HUES64 (cell line): ENCODE results near the gene KRTCAP2. TPM values are rescaled to one million over a fixed set of nuclear protein-coding genes. Genes with fewer than 3 reads are reported as not detected.
A peak's percentile ranks its signal among the peaks of the same experiment; 100 is the strongest.
"Not testable (repeated sequence)": the region's sequence is repeated elsewhere in the genome, so short reads cannot be mapped to it uniquely, and the experiment has no call there.

Source experiments
- H3K27ac ChIP-seq: 2 replicates; pipeline ENCODE4 v1.7.0; 2013; ENCODE audit warnings: low read depth, low read length, inconsistent platforms
- H3K27me3 ChIP-seq: 2 replicates; pipeline ENCODE4 v1.6.1; 2013; ENCODE audit warnings: mild to moderate bottlenecking, low read length; ENCODE audit not compliant: insufficient read depth
- H3K36me3 ChIP-seq: 2 replicates; pipeline ENCODE4 v1.6.1; 2013; ENCODE audit warnings: mild to moderate bottlenecking, low read length; ENCODE audit not compliant: insufficient read depth
- H3K4me1 ChIP-seq: 2 replicates; pipeline ENCODE4 v1.6.1; 2013; ENCODE audit warnings: mild to moderate bottlenecking, low read length, moderate library complexity; ENCODE audit not compliant: insufficient read depth
- H3K4me3 ChIP-seq: 2 replicates; pipeline ENCODE4 v1.5.1; 2013; ENCODE audit warnings: mild to moderate bottlenecking, low read length, moderate library complexity
- H3K9ac ChIP-seq: 2 replicates; pipeline ENCODE4 v1.6.1; 2013; ENCODE audit warnings: mild to moderate bottlenecking, low read depth, low read length
- H3K9me3 ChIP-seq: 2 replicates; pipeline ENCODE4 v1.6.1; 2013; ENCODE audit warnings: low read depth, low read length; ENCODE audit not compliant: insufficient read depth
- WGBS: fragments of 150-250, 120-280 bp; methylation state at CpG from one replicate; pipeline ENCODE4 v1.1.7; 2013; ENCODE audit warnings: missing lambda C conversion rate; 5-methylcytosine and 5-hydroxymethylcytosine counted together
- polyA plus RNA-seq, 2 experiments: library from polyadenylated mRNA; stranded (reverse); fragments of 50-300 nt; gene quantifications; one replicate each; pipeline ENCODE4 v1.2.3, GENCODE V29; 2013

The KRTCAP2 gene
- 103 TPM for polyA plus RNA-seq (2013, experiment 1 of 2)
- polyA plus RNA-seq (2013, experiment 2 of 2) = 115 TPM

GRCh38 chr1:155172732-155173477, at the start of gene KRTCAP2:
KRTCAP2 (minus strand) TSS chr1:155173304; CDS start chr1:155173224, 80 bp downstream.
- under 1% methylated on average over 56 of the region's 57 CpGs for WGBS
- Histone ChIP-seq H3K27ac (peak within 1 kb of the TSS; percentile 87), H3K4me1 (peaks cover 5% of the 10 kb centered on the region; the same call in 1 of the 2 replicates), H3K4me3 (peak within 1 kb of the TSS; percentile 81), H3K27me3 (no peaks in the 10 kb centered on the region), H3K9ac (peak within 1 kb of the TSS; percentile 80), H3K9me3 (no peaks in the 10 kb centered on the region), H3K36me3 (peaks cover 30% of the 10 kb centered on the region)

GRCh38 chr1:155220211-155220965, 47.3 kb upstream of the KRTCAP2 start:
- H3K4me3 ChIP-seq, H3K4me1 ChIP-seq, H3K9me3 ChIP-seq, H3K36me3 ChIP-seq, H3K27ac ChIP-seq, H3K9ac ChIP-seq, H3K27me3 ChIP-seq: not testable (repeated sequence)
- WGBS = 91% methylated on average over 10 of the region's 10 CpGs

DNA sequence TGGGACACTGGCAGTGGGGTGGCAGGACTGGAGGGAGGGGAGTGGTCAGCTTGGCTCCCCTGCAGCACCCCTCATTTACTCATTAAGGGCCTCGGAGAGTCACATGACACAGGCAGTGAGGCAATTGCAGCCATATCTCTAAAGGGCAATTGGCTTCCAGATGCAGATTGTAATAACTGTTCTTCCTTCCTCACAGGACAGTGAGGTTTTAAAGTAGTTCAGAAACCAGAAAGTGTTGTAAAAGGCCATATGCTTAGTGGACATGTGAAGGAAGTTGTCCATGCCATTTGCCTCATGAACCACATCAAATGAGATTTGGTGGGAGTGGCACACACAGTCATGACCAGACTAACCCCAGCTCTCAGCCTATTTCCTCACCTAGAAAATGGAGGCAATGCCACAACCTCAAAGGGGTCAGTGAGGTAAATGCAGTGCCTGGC, 46.5 kb upstream of the KRTCAP2 start:
- H3K27ac ChIP-seq = no peak overlapping the region; the same call in 1 of the 2 replicates
- WGBS = 60% methylated on average over 1 of the region's 1 CpG

GRCh38 chr1:155218854-155219591, 45.9 kb upstream of the KRTCAP2 start:
- WGBS = 69% methylated on average over 6 of the region's 7 CpGs
- H3K27ac ChIP-seq = no peak overlapping the region; the same call in 1 of the 2 replicates

More for the DNA sequence above, 46.5 kb upstream of the KRTCAP2 start:
- Histone ChIP-seq H3K9me3 (no peaks in the 10 kb centered on the region), H3K4me1 (0 out of 2 replicates have a peak, but pooled peaks cover 5% of the 10 kb centered on the region), H3K9ac (no peak overlapping the region), H3K4me3 (peak overlapping the region; percentile 32; the same call in 1 of the 2 replicates), H3K27me3 (no peaks in the 10 kb centered on the region), H3K36me3 (peaks cover 10% of the 10 kb centered on the region; the same call in 1 of the 2 replicates)

DNA sequence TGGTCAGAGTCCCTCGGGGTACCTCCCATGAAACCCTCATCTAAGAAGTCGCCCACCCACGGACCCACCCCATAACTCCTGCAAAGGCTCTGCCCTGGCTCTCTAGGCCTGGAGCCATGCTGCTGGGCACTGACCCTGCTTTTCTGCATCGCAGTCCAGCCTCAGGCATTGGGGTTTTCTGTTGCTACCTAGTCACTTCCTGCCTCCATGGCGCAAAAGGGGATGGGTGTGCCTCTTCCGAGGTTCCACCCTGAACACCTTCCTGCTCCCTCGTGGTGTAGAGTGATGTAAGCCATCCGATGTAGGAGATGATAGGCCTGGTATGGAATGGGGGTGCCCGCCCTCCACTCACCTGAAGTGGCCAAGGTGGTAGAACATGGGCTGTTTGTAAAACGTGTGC, 41.6 kb upstream of the KRTCAP2 start:
- H3K4me1 ChIP-seq, H3K9ac ChIP-seq, H3K27me3 ChIP-seq, H3K4me3 ChIP-seq, H3K9me3 ChIP-seq, H3K27ac ChIP-seq: not testable (repeated sequence)
- peaks cover 11% of the 10 kb centered on the region; the same call in 1 of the 2 replicates for H3K36me3 ChIP-seq
- WGBS = 86% methylated on average over 2 of the region's 10 CpGs

More at GRCh38 chr1:155218854-155219591, 45.9 kb upstream of the KRTCAP2 start:
- H3K9me3 ChIP-seq = no peaks in the 10 kb centered on the region
- 0 out of 2 replicates have a peak, but pooled peaks cover 5% of the 10 kb centered on the region for H3K4me1 ChIP-seq
- no peak overlapping the region for H3K9ac ChIP-seq
- H3K4me3 ChIP-seq = peak overlapping the region; percentile 32
- no peaks in the 10 kb centered on the region for H3K27me3 ChIP-seq
- peaks cover 9% of the 10 kb centered on the region; the same call in 1 of the 2 replicates for H3K36me3 ChIP-seq

- peaks cover 11% of the 10 kb centered on the region; the same call in 1 of the 2 replicates for H3K36me3 ChIP-seq
- H3K9ac ChIP-seq, H3K9me3 ChIP-seq, H3K27ac ChIP-seq, H3K4me3 ChIP-seq, H3K27me3 ChIP-seq: not testable (repeated sequence)
- peaks cover 16% of the 10 kb centered on the region; the same call in 1 of the 2 replicates for H3K4me1 ChIP-seq
- 95% methylated on average over 5 of the region's 7 CpGs for WGBS
These were observed 38.9 kb upstream of the KRTCAP2 start for GRCh38 chr1:155212051-155212440.

- H3K36me3 ChIP-seq = peaks cover 11% of the 10 kb centered on the region; the same call in 1 of the 2 replicates
- WGBS = 93% methylated on average over 13 of the region's 13 CpGs
- H3K27ac ChIP-seq, H3K27me3 ChIP-seq, H3K4me3 ChIP-seq, H3K9ac ChIP-seq, H3K9me3 ChIP-seq: not testable (repeated sequence)
- H3K4me1 ChIP-seq = peaks cover 18% of the 10 kb centered on the region; the same call in 1 of the 2 replicates
These were observed 38.4 kb upstream of the KRTCAP2 start for GRCh38 chr1:155211381-155212050.

DNA sequence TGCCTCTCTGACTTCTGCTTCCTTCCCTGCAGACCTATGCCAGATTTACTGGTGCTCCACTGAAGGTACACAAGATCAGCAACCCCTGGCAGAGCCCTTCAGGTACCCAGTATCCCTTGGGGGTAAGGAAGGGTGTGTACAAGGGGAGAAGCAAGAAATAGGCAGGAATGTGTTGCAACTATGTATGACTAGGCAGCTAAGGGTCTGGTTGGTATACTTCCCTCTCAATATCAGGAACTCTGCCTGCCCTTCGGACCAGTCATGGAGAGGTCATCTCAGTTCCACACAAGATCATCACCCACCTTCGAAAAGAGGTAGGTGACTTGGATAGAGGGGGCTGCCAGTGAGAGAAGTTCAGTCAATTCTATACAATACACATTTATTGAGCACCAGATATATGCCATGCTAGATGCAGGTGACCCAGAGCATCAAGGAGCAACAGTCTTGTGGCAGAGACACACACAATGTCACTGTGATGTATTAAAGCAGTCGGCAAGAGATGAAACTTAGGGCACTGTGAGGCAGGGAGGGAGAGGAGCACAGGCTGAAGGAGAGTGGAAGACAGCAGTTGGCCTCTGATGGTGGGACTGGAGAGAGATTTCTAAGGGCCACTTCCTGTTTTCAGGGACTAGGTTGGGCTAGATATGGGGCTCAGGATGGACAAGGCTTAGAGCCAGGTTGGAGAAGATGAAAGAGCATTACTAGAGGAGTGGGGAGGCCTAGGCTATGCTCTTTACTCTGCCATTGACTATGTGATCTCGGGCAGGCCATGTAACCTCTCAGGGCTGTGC, 37.4 kb upstream of the KRTCAP2 start:
- peak overlapping the region; percentile 99; the same call in 1 of the 2 replicates for H3K4me3 ChIP-seq
- 86% methylated on average over 3 of the region's 4 CpGs for WGBS

GRCh38 chr1:155209312-155209721, 36.2 kb upstream of the KRTCAP2 start:
- Histone ChIP-seq H3K27ac (peak overlapping the region; percentile 99), H3K9ac (peak overlapping the region; percentile 97), H3K27me3 (no peaks in the 10 kb centered on the region), H3K4me3 (peak overlapping the region; percentile 99), H3K4me1 (peaks cover 18% of the 10 kb centered on the region; the same call in 1 of the 2 replicates), H3K36me3 (peaks cover 10% of the 10 kb centered on the region; the same call in 1 of the 2 replicates), H3K9me3 (no peaks in the 10 kb centered on the region)
- 3% methylated on average over 13 of the region's 13 CpGs for WGBS

More for the DNA sequence above, 37.4 kb upstream of the KRTCAP2 start:
- Histone ChIP-seq H3K36me3 (peaks cover 8% of the 10 kb centered on the region; the same call in 1 of the 2 replicates), H3K4me1 (peaks cover 18% of the 10 kb centered on the region; the same call in 1 of the 2 replicates), H3K9ac (no peak overlapping the region), H3K27me3 (no peaks in the 10 kb centered on the region), H3K9me3 (no peaks in the 10 kb centered on the region), H3K27ac (no peak overlapping the region)
